ENCODE measurements around the gene GCAT. TPM values are rescaled to one million over a fixed set of nuclear protein-coding genes. Genes with fewer than 3 reads are reported as not detected.
"Not testable (repeated sequence)": the region's sequence is repeated elsewhere in the genome, so short reads cannot be mapped to it uniquely, and the experiment has no call there.

Gene GCAT
- total RNA-seq, 1 experiment from 2014 or later: 24.8 TPM

DNA sequence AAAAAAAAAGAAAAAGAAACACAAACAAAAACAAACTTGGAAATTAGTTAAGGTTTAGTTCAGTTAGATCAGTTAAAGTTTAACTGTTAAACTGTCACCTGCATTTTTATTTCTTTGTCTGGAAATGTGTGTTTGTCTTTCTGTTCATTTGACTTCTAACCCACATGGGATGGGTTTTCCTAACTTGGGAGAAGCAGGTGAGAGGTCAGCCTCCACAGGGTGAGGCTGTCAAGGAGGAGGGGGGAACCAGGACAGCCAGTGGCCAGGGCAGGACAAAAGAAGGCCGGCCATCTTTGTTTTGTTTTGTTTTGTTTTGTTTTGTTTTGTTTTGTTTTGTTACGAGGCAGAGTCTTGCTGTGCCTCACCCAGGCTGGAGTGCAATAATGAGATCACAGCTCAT is 13.4 kb upstream of the GCAT start:
- H3K4me1 Mint-ChIP-seq (ENCODE audit: low read depth, unreplicated experiment): no peaks in the 10 kb centered on the region
- no peak for DNase-seq
- Histone ChIP-seq H3K27me3 (replicated peaks; ENCODE audit: control insufficient read depth, insufficient read depth, low read length) (no peaks in the 10 kb centered on the region), H3K36me3 (ENCODE audit: control insufficient read depth, insufficient read depth, low read length) (no peaks in the 10 kb centered on the region), H3K4me3 (ENCODE audit: low read depth, low read length) (no peak overlapping the region), H3K4me1 (peaks cover 10% of the 10 kb centered on the region), H3K9me3 (no peaks in the 10 kb centered on the region)
- ChIA-PET CTCF (no interaction called here), POLR2A (no interaction called here)
- no peaks in the 10 kb centered on the region for H3K36me3 Mint-ChIP-seq (ENCODE audit: insufficient read depth, unreplicated experiment)
- intact Hi-C loops (cut with micrococcal nuclease; ENCODE audit: unreplicated experiment): loop anchor here (5.0 kb wide), 3 partner anchors 62 to 172 kb away; partner anchors contain the start of gene PDXP
- H3K27ac Mint-ChIP-seq (ENCODE audit: unreplicated experiment): no peak overlapping the region
- BruUV-seq (replicated peaks): no TSS peak
- no peaks in the 10 kb centered on the region for H3K27me3 Mint-ChIP-seq (ENCODE audit: insufficient read depth, unreplicated experiment)
- TF ChIP-seq, protein P1, sequence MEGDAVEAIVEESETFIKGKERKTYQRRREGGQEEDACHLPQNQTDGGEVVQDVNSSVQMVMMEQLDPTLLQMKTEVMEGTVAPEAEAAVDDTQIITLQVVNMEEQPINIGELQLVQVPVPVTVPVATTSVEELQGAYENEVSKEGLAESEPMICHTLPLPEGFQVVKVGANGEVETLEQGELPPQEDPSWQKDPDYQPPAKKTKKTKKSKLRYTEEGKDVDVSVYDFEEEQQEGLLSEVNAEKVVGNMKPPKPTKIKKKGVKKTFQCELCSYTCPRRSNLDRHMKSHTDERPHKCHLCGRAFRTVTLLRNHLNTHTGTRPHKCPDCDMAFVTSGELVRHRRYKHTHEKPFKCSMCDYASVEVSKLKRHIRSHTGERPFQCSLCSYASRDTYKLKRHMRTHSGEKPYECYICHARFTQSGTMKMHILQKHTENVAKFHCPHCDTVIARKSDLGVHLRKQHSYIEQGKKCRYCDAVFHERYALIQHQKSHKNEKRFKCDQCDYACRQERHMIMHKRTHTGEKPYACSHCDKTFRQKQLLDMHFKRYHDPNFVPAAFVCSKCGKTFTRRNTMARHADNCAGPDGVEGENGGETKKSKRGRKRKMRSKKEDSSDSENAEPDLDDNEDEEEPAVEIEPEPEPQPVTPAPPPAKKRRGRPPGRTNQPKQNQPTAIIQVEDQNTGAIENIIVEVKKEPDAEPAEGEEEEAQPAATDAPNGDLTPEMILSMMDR (IDR thresholded peaks at IDR 0.05; ENCODE audit: insufficient read depth in 1 of 2, low read depth in 1 of 2, low read length in 1 of 2, severe bottlenecking in 1 of 2, unreplicated experiment in 1 of 2): no peak
- no peak overlapping the region for H3K4me3 Mint-ChIP-seq (ENCODE audit: unreplicated experiment)
- H3K9me3 Mint-ChIP-seq (ENCODE audit: unreplicated experiment): no peaks in the 10 kb centered on the region

DNA sequence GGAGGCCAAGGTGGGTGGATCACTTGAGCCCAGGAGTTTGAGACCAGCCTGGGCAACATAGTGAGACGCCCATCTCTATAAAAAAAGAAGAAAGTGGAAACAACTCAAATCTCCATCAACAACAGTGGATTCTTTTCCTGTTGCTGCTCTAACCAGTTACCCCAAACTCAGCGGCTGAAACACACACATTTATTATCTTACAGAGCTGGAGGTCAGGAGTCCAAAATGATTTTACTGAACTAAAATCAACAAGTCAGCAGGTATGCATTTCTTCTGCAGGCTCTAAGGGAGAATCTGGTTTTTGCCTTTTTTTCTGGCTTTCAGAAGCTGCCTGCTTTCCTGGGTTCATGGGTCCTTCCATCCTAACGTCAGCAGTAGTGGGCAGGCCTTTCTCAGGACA is 11.7 kb upstream of the GCAT start:
- Histone ChIP-seq H3K27me3 (replicated peaks; ENCODE audit: control insufficient read depth, insufficient read depth, low read length) (no peaks in the 10 kb centered on the region), H3K4me3 (ENCODE audit: low read depth, low read length) (no peak overlapping the region), H3K36me3 (ENCODE audit: control insufficient read depth, insufficient read depth, low read length) (no peaks in the 10 kb centered on the region), H3K4me1 (peaks cover 10% of the 10 kb centered on the region), H3K9me3 (no peaks in the 10 kb centered on the region)
- CTCF ChIA-PET: interaction anchor here (1.3 kb wide), 1 partner anchor 152 kb away, joined by 3 read pairs; no protein-coding TSS in a partner anchor
- no peaks in the 10 kb centered on the region for H3K27me3 Mint-ChIP-seq (ENCODE audit: insufficient read depth, unreplicated experiment)
- intact Hi-C loops (cut with micrococcal nuclease; ENCODE audit: unreplicated experiment): no loop called here
- no peaks in the 10 kb centered on the region for H3K36me3 Mint-ChIP-seq (ENCODE audit: insufficient read depth, unreplicated experiment)
- no peaks in the 10 kb centered on the region for H3K9me3 Mint-ChIP-seq (ENCODE audit: unreplicated experiment)
- no peak overlapping the region for H3K4me3 Mint-ChIP-seq (ENCODE audit: unreplicated experiment)
- POLR2A ChIA-PET: no interaction called here
- no TSS peak for BruUV-seq (replicated peaks)
- TF ChIP-seq, protein P1 (IDR thresholded peaks at IDR 0.05; ENCODE audit: insufficient read depth in 1 of 2, low read depth in 1 of 2, low read length in 1 of 2, severe bottlenecking in 1 of 2, unreplicated experiment in 1 of 2): no peak
- no peaks in the 10 kb centered on the region for H3K4me1 Mint-ChIP-seq (ENCODE audit: low read depth, unreplicated experiment)
- no peak for DNase-seq
- H3K27ac Mint-ChIP-seq (ENCODE audit: unreplicated experiment): no peak overlapping the region

DNA sequence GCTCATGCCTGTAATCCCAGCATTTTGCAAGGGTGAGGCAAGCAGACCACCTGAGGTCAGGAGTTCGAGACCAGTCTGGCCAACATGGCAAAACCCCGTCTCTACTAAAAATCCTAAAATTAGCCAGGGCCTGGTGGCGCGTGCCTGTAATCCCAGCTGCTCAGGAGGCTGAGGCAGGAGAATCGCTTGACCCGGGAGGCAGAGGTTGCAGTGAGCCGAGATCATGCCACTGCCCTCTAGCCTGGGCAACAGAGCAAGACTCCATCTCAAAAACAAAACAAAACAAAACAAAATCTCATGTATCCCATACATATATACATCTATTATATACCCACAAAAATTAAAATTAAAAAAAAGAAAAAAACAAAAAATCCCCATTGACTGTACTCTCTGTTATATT is 10.5 kb upstream of the GCAT start:
- H3K4me3 Mint-ChIP-seq (ENCODE audit: unreplicated experiment); H3K36me3 Mint-ChIP-seq (ENCODE audit: insufficient read depth, unreplicated experiment); intact Hi-C loops (cut with micrococcal nuclease; ENCODE audit: unreplicated experiment); H3K9me3 Mint-ChIP-seq (ENCODE audit: unreplicated experiment); H3K27me3 ChIP-seq (replicated peaks; ENCODE audit: control insufficient read depth, insufficient read depth, low read length); H3K4me3 ChIP-seq (ENCODE audit: low read depth, low read length); BruUV-seq (replicated peaks); POLR2A ChIA-PET; H3K36me3 ChIP-seq (ENCODE audit: control insufficient read depth, insufficient read depth, low read length); DNase-seq; CTCF ChIA-PET; H3K27ac Mint-ChIP-seq (ENCODE audit: unreplicated experiment); H3K4me1 Mint-ChIP-seq (ENCODE audit: low read depth, unreplicated experiment); H3K27me3 Mint-ChIP-seq (ENCODE audit: insufficient read depth, unreplicated experiment); H3K9me3 ChIP-seq: not testable (repeated sequence)
- peaks cover 10% of the 10 kb centered on the region for H3K4me1 ChIP-seq

All from Caco-2 (cell line).